GM12873 (cell line): ENCODE results near the gene SLC45A2.

ENCODE experiments used
- TF ChIP-seq, protein P1 (sequence below): IDR thresholded peaks from 2 replicates; pipeline ENCODE4 v1.5.1; 2012; ENCODE audit warnings: low read depth, mild to moderate bottlenecking, moderate library complexity, low read length, control low read depth; ENCODE audit not compliant: insufficient read depth; ENCODE audit errors: missing control alignments

SLC45A2 gene

DNA sequence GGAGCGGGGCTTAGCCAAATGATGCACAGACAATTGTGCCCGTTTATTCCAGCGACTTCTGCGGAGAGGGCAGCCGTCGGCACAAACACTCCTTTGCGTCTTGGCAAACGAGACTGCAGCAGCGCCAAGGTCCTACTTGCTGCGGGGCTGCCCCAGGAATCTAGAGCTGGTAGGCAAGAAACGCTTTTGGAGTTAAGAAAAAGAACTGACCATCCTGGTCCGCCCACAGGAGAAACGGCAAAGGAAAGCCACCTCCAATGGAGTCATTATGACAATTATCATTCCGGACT is 46.0 kb downstream of the SLC45A2 start:
- TF ChIP-seq, protein P1, sequence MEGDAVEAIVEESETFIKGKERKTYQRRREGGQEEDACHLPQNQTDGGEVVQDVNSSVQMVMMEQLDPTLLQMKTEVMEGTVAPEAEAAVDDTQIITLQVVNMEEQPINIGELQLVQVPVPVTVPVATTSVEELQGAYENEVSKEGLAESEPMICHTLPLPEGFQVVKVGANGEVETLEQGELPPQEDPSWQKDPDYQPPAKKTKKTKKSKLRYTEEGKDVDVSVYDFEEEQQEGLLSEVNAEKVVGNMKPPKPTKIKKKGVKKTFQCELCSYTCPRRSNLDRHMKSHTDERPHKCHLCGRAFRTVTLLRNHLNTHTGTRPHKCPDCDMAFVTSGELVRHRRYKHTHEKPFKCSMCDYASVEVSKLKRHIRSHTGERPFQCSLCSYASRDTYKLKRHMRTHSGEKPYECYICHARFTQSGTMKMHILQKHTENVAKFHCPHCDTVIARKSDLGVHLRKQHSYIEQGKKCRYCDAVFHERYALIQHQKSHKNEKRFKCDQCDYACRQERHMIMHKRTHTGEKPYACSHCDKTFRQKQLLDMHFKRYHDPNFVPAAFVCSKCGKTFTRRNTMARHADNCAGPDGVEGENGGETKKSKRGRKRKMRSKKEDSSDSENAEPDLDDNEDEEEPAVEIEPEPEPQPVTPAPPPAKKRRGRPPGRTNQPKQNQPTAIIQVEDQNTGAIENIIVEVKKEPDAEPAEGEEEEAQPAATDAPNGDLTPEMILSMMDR = no peak

DNA sequence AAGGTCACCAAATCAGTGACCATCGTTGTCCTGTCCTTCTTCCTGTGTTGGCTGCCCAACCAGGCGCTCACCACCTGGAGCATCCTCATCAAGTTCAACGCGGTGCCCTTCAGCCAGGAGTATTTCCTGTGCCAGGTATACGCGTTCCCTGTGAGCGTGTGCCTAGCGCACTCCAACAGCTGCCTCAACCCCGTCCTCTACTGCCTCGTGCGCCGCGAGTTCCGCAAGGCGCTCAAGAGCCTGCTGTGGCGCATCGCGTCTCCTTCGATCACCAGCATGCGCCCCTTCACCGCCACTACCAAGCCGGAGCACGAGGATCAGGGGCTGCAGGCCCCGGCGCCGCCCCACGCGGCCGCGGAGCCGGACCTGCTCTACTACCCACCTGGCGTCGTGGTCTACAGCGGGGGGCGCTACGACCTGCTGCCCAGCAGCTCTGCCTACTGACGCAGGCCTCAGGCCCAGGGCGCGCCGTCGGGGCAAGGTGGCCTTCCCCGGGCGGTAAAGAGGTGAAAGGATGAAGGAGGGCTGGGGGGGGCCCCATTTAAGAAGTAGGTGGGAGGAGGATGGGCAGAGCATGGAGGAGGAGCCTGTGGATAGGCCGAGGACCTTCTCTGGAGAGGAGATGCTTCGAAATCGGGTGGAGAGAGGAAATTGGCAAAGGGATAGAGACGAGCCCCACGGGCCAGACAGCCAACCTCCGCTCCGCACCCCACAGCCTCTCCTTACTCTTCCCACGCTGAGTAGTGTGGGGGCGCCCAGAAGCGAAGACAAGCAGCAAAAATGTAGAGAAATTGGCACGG is 46.6 kb downstream of the SLC45A2 start:
- TF ChIP-seq, protein P1 = no peak

DNA sequence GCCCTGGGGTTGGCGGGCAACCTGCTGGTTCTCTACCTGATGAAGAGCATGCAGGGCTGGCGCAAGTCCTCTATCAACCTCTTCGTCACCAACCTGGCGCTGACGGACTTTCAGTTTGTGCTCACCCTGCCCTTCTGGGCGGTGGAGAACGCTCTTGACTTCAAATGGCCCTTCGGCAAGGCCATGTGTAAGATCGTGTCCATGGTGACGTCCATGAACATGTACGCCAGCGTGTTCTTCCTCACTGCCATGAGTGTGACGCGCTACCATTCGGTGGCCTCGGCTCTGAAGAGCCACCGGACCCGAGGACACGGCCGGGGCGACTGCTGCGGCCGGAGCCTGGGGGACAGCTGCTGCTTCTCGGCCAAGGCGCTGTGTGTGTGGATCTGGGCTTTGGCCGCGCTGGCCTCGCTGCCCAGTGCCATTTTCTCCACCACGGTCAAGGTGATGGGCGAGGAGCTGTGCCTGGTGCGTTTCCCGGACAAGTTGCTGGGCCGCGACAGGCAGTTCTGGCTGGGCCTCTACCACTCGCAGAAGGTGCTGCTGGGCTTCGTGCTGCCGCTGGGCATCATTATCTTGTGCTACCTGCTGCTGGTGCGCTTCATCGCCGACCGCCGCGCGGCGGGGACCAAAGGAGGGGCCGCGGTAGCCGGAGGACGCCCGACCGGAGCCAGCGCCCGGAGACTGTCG is 47.3 kb downstream of the SLC45A2 start:
- TF ChIP-seq, protein P1 = no peak

DNA sequence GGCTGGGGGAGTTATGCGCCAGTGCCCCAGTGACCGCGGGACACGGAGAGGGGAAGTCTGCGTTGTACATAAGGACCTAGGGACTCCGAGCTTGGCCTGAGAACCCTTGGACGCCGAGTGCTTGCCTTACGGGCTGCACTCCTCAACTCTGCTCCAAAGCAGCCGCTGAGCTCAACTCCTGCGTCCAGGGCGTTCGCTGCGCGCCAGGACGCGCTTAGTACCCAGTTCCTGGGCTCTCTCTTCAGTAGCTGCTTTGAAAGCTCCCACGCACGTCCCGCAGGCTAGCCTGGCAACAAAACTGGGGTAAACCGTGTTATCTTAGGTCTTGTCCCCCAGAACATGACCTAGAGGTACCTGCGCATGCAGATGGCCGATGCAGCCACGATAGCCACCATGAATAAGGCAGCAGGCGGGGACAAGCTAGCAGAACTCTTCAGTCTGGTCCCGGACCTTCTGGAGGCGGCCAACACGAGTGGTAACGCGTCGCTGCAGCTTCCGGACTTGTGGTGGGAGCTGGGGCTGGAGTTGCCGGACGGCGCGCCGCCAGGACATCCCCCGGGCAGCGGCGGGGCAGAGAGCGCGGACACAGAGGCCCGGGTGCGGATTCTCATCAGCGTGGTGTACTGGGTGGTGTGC is 48.0 kb downstream of the SLC45A2 start, which contains the start of gene RXFP3:
TSS of gene RXFP3 (plus strand) at position 6 of the 636 bp plus-strand sequence. CDS start at position 361, 355 bp downstream.
- TF ChIP-seq, protein P1 = no peak

DNA sequence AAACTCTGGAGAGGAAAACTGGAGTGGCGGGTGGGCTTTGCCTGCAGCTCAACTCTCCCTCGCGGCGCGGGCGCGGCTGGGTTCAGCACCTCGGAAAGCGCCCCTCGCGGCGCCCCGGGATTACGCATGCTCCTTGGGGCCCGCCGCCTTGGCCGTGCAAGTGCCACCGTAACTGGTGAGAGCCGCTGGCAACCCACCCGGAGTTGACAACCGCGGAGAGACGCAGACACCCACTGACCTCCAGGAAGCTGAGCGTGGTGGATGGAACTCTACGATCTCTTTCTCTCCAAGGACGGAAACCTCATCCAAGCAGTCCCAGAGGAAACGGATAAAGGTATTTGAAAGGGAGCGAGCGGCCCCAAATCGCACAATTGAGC is 48.5 kb downstream of the SLC45A2 start:
- TF ChIP-seq, protein P1 = peak; percentile 32

DNA sequence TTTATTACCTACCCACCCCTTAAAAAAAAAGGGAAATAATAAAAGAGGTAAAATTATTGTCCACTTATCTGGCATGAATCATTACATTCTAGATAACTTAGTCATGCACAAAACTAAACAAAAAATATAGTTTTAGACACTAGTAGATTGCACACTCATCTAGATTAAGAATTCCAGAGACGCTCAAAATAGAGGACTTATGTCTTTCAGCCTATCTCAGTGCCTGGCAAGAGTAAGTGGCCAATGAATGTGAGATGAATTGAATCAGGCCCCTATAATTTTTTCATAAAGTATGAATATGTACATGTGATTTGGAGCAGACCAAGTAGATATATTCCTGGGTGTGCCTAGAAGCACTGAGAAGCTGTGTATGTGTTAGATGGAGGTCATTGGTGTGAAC is 50.3 kb downstream of the SLC45A2 start:
- TF ChIP-seq, protein P1 = no peak

DNA sequence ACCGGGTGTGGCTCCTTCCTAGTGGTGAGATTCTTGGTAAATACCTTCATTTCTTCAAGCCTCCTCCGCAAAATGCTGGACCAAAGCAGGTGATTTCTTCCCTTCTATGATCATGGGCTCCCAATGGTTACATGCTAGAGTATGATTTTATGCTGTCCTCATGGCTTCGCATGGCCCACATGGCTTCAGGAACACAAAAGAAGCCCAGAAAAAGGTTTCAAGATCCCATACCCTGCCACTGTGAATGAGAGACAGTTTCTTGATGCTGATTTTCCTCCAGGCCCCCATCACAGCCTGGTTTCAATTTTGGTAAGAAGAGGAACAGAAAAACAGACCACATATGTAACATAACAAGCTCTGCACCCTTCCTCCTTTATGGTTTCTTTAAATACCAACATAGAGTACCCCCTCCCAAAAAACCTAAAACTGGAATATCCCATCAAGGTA is 50.7 kb downstream of the SLC45A2 start:
- TF ChIP-seq, protein P1 = no peak
